ENCODE measurements around the gene NUP93.

Gene NUP93

GRCh38 chr16:56859636-56860035 is 129.7 kb downstream of the NUP93 start:
- POLR2A ChIA-PET: no interaction called here

GRCh38 chr16:56860226-56861020 is 130.5 kb downstream of the NUP93 start:
- peak; percentile 36; the same call in 1 of the 2 replicates for TF ChIP-seq KLF9 (tag by site-specific recombination; IDR thresholded peaks at IDR 0.05; ENCODE audit: low read depth)
- peak; percentile 81 for TF ChIP-seq ZNF398 (tag by site-specific recombination; IDR thresholded peaks at IDR 0.05)
- TF ChIP-seq CTCF (tag by site-specific recombination; IDR thresholded peaks at IDR 0.05): no peak
- TF ChIP-seq ZNF768 (tag by site-specific recombination; IDR thresholded peaks at IDR 0.05): no peak
- peak; percentile 73 for TF ChIP-seq KLF1 (tag by site-specific recombination; IDR thresholded peaks at IDR 0.05)
- Histone ChIP-seq H3K36me3 (ENCODE audit: control insufficient read depth in 2 of 2, insufficient read depth in 1 of 2, low read length in 2 of 2) (no peaks in the 10 kb centered on the region), H3K4me3 (ENCODE audit: low read depth, low read length) (no peak overlapping the region), H3K9me3 (ENCODE audit: control insufficient read depth, insufficient read depth, low read depth, low read length) (no peaks in the 10 kb centered on the region), H3K27ac (ENCODE audit: extremely low read depth, low read depth, low read length) (no peak overlapping the region), H3K4me1 (ENCODE audit: control insufficient read depth, insufficient read depth, low read length) (peaks cover 12% of the 10 kb centered on the region)
- ChIA-PET POLR2A (no interaction called here), CTCF (interaction anchor here (0.6 to 3.2 kb wide), 7 partner anchors 9 to 157 kb away, joined by 3 to 17 read pairs (median 3); no protein-coding TSS in a partner anchor)

More at GRCh38 chr16:56859636-56860035, 129.7 kb downstream of the NUP93 start:
- Histone ChIP-seq H3K36me3 (ENCODE audit: control insufficient read depth in 2 of 2, insufficient read depth in 1 of 2, low read length in 2 of 2) (no peaks in the 10 kb centered on the region), H3K9me3 (ENCODE audit: control insufficient read depth, insufficient read depth, low read depth, low read length) (no peaks in the 10 kb centered on the region), H3K4me1 (ENCODE audit: control insufficient read depth, insufficient read depth, low read length) (peaks cover 12% of the 10 kb centered on the region), H3K4me3 (ENCODE audit: low read depth, low read length) (no peak overlapping the region), H3K27ac (ENCODE audit: extremely low read depth, low read depth, low read length) (no peak overlapping the region)
- CTCF ChIA-PET: interaction anchor here (0.6 to 1.7 kb wide), 6 partner anchors 7 to 66 kb away, joined by 3 to 5 read pairs (median 4); no protein-coding TSS in a partner anchor
- TF ChIP-seq HIC1 (tag by site-specific recombination; IDR thresholded peaks at IDR 0.05) (no peak), ZNF311 (tag by site-specific recombination; IDR thresholded peaks at IDR 0.05; ENCODE audit: borderline replicate concordance) (no peak), ZNF548 (tag by site-specific recombination; IDR thresholded peaks at IDR 0.05) (no peak), ZNF623 (tag by site-specific recombination; IDR thresholded peaks at IDR 0.05) (peak; percentile 84)

- H3K27ac ChIP-seq (ENCODE audit: extremely low read depth, low read depth, low read length): no peak overlapping the region
- ChIA-PET POLR2A (interaction anchor here (0.9 to 1.1 kb wide), 2 partner anchors 8 to 70 kb away, joined by 3 to 4 read pairs; partner anchors contain the start of gene HERPUD1), CTCF (interaction anchor here (0.6 to 3.2 kb wide), 4 partner anchors 14 to 157 kb away, joined by 3 to 17 read pairs (median 3); no protein-coding TSS in a partner anchor)
- TF ChIP-seq ZSCAN18 (tag by site-specific recombination; IDR thresholded peaks at IDR 0.05): no peak
- peak; percentile 92 for TF ChIP-seq KLF1 (tag by site-specific recombination; IDR thresholded peaks at IDR 0.05)
- TF ChIP-seq ZNF610 (tag by site-specific recombination; IDR thresholded peaks at IDR 0.05; ENCODE audit: borderline replicate concordance): no peak
- TF ChIP-seq ZFHX2 (tag by site-specific recombination; conservative IDR thresholded peaks at IDR 0.05): peak; percentile 55
- peak; percentile 33 for TF ChIP-seq ZNF335 (tag by site-specific recombination; conservative IDR thresholded peaks at IDR 0.05)
- peak; percentile 64 for TF ChIP-seq EGR2 (tag by site-specific recombination; IDR thresholded peaks at IDR 0.05; ENCODE audit: low read depth)
- 0 out of 2 replicates have a peak, but pooled peaks have one; percentile 36 for TF ChIP-seq GFI1B (tag by site-specific recombination; IDR thresholded peaks at IDR 0.05)
- TF ChIP-seq FEZF1 (tag by site-specific recombination; IDR thresholded peaks at IDR 0.05): peak; percentile 93
- peak; percentile 71 for TF ChIP-seq ZNF18 (tag by site-specific recombination; IDR thresholded peaks at IDR 0.05)
- no peak for TF ChIP-seq PBX3 (CRISPR knock-in tag; IDR thresholded peaks at IDR 0.05)
Observed at GRCh38 chr16:56861092-56861610, 131.2 kb downstream of the NUP93 start.

More at GRCh38 chr16:56861092-56861610, 131.2 kb downstream of the NUP93 start:
- H3K4me1 ChIP-seq (ENCODE audit: control insufficient read depth, insufficient read depth, low read length): peaks cover 12% of the 10 kb centered on the region
- no peak overlapping the region for H3K4me3 ChIP-seq (ENCODE audit: low read depth, low read length)
- H3K9me3 ChIP-seq (ENCODE audit: control insufficient read depth, insufficient read depth, low read depth, low read length): no peaks in the 10 kb centered on the region
- no peaks in the 10 kb centered on the region for H3K36me3 ChIP-seq (ENCODE audit: control insufficient read depth in 2 of 2, insufficient read depth in 1 of 2, low read length in 2 of 2)

All from HEK293 (cell line).